H1 (cell line): Measurements from ENCODE around the gene CH25H. TPM values are rescaled to one million over a fixed set of nuclear protein-coding genes. Genes with fewer than 3 reads are reported as not detected.

Experiments used
- ASH2L ChIP-seq: fragments of 200-600, 300-600 bp; sonication (generic); IDR thresholded peaks from one replicate; pipeline ENCODE4 v1.7.1; 2017; ENCODE audit warnings: low read length
- ATF3 ChIP-seq: IDR thresholded peaks from 2 replicates; pipeline ENCODE4 v1.6.1; 2011; ENCODE audit warnings: low read depth, mild to moderate bottlenecking, low read length; ENCODE audit not compliant: insufficient read depth
- CHD1 ChIP-seq: IDR thresholded peaks from 2 replicates; pipeline ENCODE4 v1.6.1; 2012; ENCODE audit warnings: low read depth, low read length, improper control_type of control experiment
- CHD2 ChIP-seq: IDR thresholded peaks from 2 replicates; pipeline ENCODE4 v1.6.1; 2012; ENCODE audit warnings: low read length, improper control_type of control experiment
- E2F6 ChIP-seq: IDR thresholded peaks from 2 replicates; pipeline ENCODE4 v1.6.1; 2012; ENCODE audit warnings: inconsistent platforms
- HDAC2 ChIP-seq, 2 experiments: fragments of 300-600 bp in 1 of 2; sonication (generic) in 1 of 2; IDR thresholded peaks; 2 replicates each; pipeline ENCODE4 v1.6.1; 2011 to 2012; ENCODE audit warnings: low read depth in 2 of 2, low read length in 2 of 2, mild to moderate bottlenecking in 2 of 2, moderate library complexity in 2 of 2, borderline replicate concordance in 1 of 2, inconsistent platforms in 1 of 2
- JUND ChIP-seq: IDR thresholded peaks from 2 replicates; pipeline ENCODE4 v1.6.1; 2011; ENCODE audit warnings: mild to moderate bottlenecking, improper control_type of control experiment, low read length
- KDM4A ChIP-seq: IDR thresholded peaks from one replicate; pipeline ENCODE4 v1.7.1; 2012; ENCODE audit warnings: low read depth, mild to moderate bottlenecking, moderate library complexity, low read length, inconsistent platforms; ENCODE audit not compliant: severe bottlenecking
- KDM5A ChIP-seq: fragments of 200-600 bp; IDR thresholded peaks from 2 replicates; pipeline ENCODE4 v1.7.1; 2012; ENCODE audit warnings: mild to moderate bottlenecking, low read length, inconsistent platforms, mixed read lengths
- MAX ChIP-seq: IDR thresholded peaks from 2 replicates; pipeline ENCODE4 v1.6.1; 2012; ENCODE audit warnings: inconsistent platforms
- NRF1 ChIP-seq: IDR thresholded peaks from 2 replicates; pipeline ENCODE4 v1.6.1; 2011; ENCODE audit warnings: mild to moderate bottlenecking, low read depth, low read length, improper control_type of control experiment
- RAD21 ChIP-seq, 2 experiments: IDR thresholded peaks in 1 of 2; conservative IDR thresholded peaks in 1 of 2; 2 replicates each; pipeline ENCODE4 v1.6.1; 2011; ENCODE audit warnings: low read depth in 2 of 2, low read length in 2 of 2, improper control_type of control experiment in 1 of 2, inconsistent platforms in 1 of 2, mild to moderate bottlenecking in 1 of 2, moderate library complexity in 1 of 2
- TAF1 ChIP-seq: IDR thresholded peaks from 2 replicates; pipeline ENCODE4 v1.6.1; 2011; ENCODE audit warnings: mild to moderate bottlenecking, low read depth, low read length
- TBP ChIP-seq: IDR thresholded peaks from 2 replicates; pipeline ENCODE4 v1.6.1; 2011; ENCODE audit warnings: low read depth, low read length, improper control_type of control experiment
- USF2 ChIP-seq: IDR thresholded peaks from 2 replicates; pipeline ENCODE4 v1.6.1; 2011; ENCODE audit warnings: low read length, improper control_type of control experiment
- polyA plus RNA-seq, 7 experiments: library from polyadenylated mRNA; depleted of rRNA in 3 of 7; stranded (reverse) in 5 of 7; unstranded in 2 of 7; fragments of >200 nt in 5 of 7; fragments of 200-250 nt in 2 of 7; gene quantifications; 1 replicate in 5 of 7; 2 replicates in 1 of 7; 4 replicates in 1 of 7; pipeline versions ENCODE4 v1.2.1 to v1.2.3, GENCODE V29; 2011 to 2013; ENCODE audit warnings: missing spikeins in 2 of 7, mixed read lengths in 2 of 7
- total RNA-seq: library from RNA; stranded (reverse); fragmentation: NEBNext Ultra II Directional; extraction: Animal tissue kit (Norgen Biotek cat#: 25700); gene quantifications from 2 replicates; pipeline ENCODE4 v1.2.1, GENCODE V29; 2021

CH25H gene
- total and polyA plus RNA-seq, 2 of the 8 experiments (the other 6 are each of a cell fraction or from before 2014, with no cell fraction given), result 0.56 to 1.3 TPM

- 0 out of 4 replicates have a peak, but pooled peaks of 1 of the 2 experiments have one; percentile 1 for TF ChIP-seq RAD21 (IDR thresholded peaks at IDR 0.05 in 1 of 2, conservative IDR thresholded peaks at IDR 0.05 in 1 of 2; ENCODE audit: low read depth in 2 of 2, low read length in 2 of 2)
- peak; percentile 71 for TF ChIP-seq NRF1
- TF ChIP-seq MAX, result peak; percentile 92
- TF ChIP-seq E2F6, result peak; percentile 96
- TF ChIP-seq USF2, result no peak
- TF ChIP-seq ATF3, result no peak
- no peak for TF ChIP-seq CHD2
- TF ChIP-seq ASH2L, result peak; percentile 80
- peak; percentile 79 for TF ChIP-seq TAF1
- peak; percentile 92 for TF ChIP-seq KDM4A
- TF ChIP-seq CHD1, result no peak
- TF ChIP-seq KDM5A, result no peak
- TF ChIP-seq JUND, result no peak
- TF ChIP-seq HDAC2 (IDR thresholded peaks at IDR 0.05; ENCODE audit: borderline replicate concordance in 1 of 2, low read depth in 2 of 2, low read length in 2 of 2), result peak in 1 of 2 experiments; percentile 74; a peak in 1 of 4 replicates
- TF ChIP-seq TBP, result peak; percentile 77; the same call in 1 of the 2 replicates
These were observed 44.5 kb upstream of the CH25H start, which contains the start of gene LIPA (continued) for GRCh38 chr10:89251409-89252224.
